Measurements from ENCODE around the gene PNPLA6.
"Not testable (repeated sequence)": the region's sequence is repeated elsewhere in the genome, so short reads cannot be mapped to it uniquely, and the experiment has no call there.

PNPLA6 gene

DNA sequence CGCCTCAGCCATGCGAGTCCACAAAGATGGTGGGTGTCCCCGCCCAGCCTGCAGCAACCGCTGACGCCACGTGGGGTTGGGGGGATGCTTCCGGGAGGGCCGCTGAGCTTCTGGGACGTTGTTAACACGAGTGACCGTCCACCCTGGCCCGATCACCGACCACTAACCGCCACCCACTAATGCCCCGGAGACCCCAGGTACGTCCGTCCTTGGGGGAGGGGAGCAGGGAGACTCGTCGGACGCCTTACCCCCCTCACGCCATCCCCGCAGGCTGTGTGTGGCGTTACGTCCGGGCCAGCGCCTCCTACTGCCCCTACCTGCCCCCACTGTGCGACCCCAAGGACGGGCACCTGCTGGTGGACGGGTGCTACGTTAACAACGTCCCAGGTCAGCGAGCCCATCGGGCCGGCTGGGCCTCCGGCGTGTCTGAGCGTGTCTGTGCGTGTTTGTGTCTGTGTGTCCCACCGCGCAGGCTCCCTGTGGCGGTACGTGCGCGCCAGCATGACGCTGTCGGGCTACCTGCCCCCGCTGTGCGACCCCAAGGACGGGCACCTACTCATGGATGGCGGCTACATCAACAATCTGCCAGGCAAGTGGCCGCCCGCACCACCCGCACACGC is 21.3 kb downstream of the PNPLA6 start:
- no peak for DNase-seq

DNA sequence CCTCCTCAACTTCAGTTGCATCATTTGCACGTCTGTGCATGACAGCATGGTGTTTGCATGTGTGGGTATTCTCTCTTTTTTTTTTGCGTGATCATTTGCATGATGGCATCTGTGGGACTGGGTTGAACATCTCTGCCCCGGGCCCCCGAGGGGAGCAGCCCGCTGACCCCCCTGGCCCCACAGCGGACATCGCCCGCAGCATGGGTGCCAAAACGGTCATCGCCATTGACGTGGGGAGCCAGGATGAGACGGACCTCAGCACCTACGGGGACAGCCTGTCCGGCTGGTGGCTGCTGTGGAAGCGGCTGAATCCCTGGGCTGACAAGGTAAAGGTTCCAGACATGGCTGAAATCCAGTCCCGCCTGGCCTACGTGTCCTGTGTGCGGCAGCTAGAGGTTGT is 23.1 kb downstream of the PNPLA6 start:
- no peak for DNase-seq

DNA sequence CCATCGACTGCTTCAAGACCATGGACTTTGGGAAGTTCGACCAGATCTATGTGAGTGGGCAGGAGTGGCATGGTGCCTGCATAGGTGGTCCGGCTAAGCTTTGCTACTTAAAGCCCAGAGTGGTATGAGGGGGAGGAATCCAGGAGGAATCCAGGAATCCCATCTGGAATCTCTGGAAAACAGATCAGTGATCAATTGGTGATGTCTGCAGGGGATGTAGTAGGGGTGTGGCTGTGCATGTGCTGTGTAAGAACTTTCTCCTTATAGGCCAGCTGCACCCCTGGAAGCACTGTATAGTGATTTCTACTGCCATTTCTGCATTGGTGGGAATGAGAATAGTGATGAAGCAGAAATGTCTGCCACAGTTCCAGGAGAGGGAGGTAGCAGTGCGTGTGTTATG is 23.6 kb downstream of the PNPLA6 start:
- no peak for DNase-seq

DNA sequence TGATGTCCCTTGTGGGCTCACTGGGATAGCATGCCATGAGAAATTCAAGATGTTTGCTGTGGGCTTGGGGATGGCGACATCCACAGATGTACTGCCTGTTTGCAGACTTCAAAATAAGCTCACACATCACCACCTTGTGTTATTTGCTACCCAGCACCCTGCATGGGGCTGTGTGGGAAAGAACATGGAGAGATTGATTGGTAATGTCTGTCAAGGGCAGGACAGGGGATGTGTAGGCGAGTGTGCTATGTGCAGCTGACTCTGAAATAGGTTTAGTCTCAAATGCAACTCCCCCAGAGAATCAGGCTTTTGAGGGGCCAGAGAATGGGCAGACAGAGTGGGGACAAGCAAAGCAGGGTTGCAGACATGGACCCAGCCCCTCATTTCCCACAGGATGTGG is 24.7 kb downstream of the PNPLA6 start:
- DNase-seq = no peak

DNA sequence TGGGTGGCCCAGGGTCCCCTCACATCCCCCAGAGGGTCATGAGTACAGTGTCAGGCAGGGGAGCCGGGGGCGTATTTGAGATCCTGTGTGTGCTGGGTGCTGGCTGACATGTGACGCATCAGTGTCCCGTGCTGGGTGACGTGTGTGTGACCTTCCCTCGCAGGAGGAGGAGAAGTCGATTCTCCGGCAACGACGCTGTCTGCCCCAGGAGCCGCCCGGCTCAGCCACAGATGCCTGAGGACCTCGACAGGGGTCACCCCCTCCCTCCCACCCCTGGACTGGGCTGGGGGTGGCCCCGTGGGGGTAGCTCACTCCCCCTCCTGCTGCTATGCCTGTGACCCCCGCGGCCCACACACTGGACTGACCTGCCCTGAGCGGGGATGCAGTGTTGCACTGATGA is 25.8 kb downstream of the PNPLA6 start:
- DNase-seq = no peak

DNA sequence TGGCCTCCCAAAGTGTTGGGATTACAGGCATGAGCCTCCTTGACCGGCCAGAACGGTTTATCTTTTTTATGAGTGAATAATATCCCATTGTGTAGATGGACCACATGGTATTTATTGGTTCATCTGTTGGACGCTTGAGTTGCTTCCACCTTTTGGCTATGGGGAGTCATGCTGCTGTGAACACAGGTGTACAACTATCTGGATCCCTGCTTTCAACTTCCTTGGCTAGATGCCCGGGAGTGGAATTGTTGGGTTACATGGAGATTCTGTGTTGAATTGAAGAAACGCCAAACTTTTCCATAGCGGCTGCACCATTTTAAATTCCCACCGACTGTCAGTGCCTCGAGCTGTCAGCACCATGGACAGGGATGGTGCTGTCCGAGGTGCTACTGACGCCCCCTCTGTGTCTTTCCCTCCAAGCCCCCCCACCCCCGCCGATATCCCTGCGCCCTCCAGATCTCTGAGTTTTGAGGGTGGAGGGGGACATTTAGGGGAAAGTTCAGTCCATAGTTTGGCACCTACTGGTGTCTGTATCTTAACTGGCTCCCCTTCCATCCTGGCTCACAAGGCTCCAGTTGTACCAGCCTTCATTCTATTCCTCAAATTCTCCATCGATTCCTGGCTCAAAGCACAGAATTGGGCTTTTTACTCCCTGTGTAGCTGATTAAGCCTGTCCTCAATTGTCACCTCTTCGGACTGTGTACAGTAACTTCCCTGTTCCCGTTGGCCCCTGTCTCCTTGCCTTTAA is 27.3 kb downstream of the PNPLA6 start:
- no peak for DNase-seq

DNA sequence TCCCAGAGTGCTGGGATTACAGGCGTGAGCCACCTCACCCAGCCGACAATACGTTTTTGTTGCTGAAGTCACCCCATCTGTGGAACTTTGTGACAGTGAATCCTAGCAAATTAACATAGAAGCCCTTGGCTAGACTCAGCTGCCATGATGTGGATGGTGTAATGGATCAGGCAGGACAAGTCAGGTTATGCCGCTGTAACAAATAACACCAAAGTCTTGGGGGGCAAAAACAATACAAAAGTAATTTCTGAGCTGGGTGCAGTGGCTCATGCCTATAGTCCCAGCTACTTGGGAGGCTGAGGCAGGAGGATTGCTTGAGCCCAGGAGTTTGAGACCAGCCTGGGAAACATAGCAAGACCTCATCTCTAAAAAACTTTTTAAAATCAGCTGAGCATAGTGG is 29.3 kb downstream of the PNPLA6 start:
- DNase-seq = no peak

DNA sequence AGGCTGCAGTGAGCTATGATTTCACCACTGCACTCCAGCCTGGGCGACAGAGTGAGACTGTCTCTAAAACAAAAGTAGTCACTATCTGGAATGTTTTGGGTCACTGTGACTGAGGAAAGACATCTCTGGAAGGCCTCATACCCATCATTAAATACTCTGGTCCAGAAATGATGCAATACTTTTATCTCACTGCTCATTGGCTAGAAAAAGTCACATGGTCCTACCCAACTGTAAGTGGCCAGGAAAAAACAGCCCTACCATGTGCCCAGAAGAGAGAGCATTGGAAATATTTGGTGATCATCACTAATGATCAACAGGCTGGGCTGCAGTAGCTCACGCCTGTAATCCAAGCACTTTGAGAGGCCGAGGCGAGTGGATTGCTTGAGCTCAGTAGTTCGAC is 29.8 kb downstream of the PNPLA6 start:
- no peak for DNase-seq

DNA sequence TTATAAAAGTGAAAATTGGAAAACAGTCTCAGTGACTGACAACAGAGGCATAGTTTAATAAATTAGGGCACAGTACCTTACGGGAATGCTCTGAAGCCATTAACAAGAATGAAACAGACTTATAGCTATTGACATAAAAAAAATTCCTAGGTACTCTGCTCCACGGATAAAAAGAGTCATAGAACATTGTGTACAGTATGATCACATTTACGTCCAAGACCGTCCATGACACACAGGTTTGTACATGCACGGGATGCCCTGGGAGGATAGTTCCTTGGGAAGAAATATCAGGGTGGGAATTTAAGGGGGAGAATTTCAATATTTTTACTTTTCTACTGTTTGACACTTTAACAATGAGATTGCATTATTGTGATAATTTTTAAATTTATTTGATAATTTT is 35.2 kb downstream of the PNPLA6 start:
- DNase-seq = no peak

DNA sequence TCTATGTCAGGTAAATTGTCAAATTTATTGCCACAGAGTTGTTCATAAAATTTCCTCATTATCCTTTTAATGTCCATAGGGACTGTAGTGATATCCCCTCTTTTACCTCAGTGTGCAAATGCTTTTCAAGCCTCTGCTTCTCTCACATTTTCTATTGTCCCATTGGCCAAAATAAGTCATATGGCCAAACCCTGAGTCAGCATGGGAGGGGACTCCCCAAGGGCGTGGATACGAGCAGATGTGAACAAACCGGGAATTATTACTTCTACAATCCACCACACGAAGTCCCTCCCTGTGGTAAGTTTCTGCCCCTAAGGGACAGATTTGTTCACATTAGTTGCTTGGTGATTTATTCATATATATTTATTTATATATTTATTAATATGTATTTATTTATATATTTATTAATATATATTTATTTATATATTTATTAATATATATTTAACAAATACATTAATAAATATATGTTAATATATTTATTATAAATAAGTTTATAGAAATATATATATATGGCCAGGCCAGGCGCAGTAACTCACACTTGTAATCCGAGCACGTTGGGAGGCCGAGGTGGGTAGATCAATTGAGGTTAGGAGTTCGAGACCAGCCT is 40.0 kb downstream of the PNPLA6 start:
- peak in 1 of 2 donors; percentile 29 for DNase-seq

DNA sequence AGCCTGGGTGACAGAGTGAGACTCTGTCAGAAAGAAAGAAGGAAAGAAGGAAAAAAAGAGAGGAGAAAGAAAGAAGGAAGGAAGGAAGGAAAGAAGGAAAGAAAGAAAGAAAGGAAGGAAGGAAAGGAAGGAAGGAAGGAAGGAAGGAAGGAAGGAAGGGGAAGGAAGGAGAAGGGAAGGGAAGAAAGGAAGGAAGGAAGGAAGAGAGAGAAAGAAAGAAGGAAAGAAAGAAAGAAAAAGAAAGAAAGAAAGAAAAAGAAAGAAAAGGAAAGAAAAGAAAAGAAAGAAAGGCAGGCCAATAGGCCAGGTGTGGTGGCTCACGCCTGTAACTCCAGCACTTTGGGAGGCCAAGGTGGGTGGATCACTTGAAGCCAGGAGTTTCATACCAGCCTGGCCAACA is 41.9 kb downstream of the PNPLA6 start:
- not testable (repeated sequence) for DNase-seq

DNA sequence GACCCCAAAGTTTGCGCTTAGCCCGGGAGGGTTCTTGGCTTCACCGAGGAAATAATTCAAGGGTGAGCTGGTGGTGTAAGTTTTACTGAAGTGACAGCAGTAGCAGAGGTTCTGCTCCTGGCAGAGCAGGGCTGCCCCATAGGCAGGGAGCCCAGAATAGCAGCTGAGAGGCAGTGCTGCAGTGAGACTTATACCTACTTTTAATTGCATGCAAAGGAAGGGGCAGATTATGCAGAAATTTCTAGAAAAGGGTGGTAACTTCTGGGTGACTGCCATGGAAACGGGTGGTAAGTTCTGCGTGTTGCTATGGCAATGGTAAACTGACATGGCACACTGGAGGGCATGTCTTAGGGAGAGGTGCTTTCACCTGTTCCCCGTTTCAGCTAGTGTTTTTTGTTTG is 42.6 kb downstream of the PNPLA6 start:
- no peak for DNase-seq

DNA sequence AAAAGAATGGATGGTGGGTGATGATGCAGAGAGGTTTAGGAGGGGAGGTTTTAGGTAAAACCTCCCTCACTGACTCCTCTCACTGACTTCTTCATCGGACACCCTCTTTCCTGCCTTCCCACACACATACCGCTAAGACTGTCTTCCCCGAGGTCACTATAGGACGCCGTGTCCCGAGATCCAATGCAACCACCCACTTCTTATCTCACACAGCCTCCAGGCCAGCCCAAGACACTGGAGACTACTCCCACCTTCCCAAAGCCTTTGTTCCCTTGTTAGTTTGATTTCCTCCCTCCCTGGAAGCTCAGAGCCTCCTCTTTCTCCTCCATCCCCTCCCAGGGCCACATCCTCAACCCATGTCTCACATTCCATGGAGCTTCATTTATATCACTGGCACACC is 43.7 kb downstream of the PNPLA6 start:
- no peak for DNase-seq

DNA sequence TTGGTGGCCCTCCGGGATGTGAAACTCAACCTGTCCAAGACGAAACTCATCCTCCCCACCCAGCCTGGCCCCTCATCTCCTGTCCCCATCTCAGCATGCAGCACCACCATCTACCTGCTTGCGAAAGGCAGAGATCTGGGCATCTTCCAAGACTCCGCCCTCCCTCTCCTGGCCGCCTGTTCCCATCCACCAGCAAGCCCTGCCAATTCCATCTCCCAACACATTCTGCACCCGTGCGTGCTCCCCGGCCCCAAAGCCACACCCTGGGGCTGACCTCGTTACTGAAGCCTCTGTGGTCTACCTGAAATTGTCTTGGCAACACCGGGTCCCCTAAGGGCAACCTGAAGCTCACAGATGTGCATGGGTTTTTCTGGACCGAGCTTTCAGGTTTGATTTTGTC is 46.9 kb downstream of the PNPLA6 start:
- DNase-seq = no peak

DNA sequence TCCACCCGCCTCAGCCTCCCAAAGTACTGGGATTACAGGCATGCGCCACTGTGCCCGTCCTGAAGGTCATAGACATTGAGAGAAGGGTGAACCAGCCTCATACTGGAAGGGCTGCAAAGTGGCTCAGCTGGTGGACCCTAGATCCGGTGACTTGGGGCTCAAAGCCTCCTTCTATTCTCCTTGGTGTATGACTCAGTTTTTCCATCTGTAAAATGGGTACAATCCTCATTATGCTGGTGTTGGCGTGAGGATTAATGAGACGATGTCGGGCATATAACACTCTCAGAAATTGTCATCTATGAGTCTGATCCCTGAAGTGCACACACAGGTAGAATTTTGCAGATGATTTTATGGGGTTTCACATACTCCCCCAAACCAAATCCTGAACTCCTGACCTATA is 54.3 kb downstream of the PNPLA6 start:
- no peak for DNase-seq

DNA sequence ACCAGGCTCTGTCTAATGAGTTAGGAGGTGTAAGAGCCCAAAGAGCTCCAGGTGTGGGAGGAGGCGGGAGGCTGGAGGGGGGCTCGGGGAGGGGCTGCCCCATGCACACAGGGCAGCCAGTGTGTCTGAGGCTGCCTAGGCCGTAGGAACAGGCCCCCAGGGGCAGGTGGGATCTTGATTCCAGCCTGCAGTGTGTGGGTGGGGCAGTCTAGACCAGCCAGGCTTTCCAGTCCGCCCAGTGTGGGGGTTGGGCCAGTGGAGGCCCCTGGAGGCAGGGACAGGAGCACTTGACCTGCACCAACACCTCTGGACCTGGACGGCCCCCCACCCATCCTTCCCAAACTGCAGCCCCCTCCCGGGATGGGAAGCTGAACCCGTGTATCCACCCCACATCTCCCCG is 54.7 kb downstream of the PNPLA6 start:
- no peak for DNase-seq

DNA sequence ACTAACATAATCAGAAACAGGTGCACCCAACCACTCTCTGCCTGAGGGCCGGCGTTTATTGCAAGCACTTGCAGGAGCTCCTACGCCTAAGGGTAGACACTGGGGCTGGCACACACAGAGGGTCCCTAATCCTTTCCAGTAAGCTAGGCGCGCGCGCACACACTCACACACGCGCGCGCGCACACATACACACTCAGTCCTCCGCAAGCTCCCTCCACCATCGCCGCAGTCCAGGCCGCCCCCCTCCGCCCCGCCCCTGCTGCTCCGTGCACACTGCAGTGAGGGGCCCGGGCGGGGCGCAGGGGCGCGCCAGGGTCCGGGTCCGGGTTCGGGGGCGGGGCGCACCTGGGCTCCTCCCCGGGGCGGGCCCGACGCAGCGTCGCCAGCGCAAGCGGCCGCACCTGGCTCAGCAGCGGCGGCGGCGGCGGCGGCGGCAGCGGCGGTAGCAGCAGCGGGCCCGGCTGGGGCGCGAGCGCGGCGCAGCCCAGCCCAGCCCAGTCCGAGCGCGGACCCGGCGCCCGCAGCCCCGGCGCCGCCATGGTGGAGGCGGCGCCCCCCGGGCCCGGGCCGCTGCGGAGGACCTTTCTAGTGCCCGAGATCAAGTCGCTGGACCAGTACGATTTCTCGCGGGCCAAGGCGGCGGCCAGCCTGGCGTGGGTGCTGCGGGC is 60.1 kb downstream of the PNPLA6 start, which contains the start of gene CAMSAP3:
TSS of gene CAMSAP3 (plus strand) at position 398 of the 668 bp plus-strand sequence. CDS start at position 538, 140 bp downstream.
- peak; percentile 33 to 40 for DNase-seq

DNA sequence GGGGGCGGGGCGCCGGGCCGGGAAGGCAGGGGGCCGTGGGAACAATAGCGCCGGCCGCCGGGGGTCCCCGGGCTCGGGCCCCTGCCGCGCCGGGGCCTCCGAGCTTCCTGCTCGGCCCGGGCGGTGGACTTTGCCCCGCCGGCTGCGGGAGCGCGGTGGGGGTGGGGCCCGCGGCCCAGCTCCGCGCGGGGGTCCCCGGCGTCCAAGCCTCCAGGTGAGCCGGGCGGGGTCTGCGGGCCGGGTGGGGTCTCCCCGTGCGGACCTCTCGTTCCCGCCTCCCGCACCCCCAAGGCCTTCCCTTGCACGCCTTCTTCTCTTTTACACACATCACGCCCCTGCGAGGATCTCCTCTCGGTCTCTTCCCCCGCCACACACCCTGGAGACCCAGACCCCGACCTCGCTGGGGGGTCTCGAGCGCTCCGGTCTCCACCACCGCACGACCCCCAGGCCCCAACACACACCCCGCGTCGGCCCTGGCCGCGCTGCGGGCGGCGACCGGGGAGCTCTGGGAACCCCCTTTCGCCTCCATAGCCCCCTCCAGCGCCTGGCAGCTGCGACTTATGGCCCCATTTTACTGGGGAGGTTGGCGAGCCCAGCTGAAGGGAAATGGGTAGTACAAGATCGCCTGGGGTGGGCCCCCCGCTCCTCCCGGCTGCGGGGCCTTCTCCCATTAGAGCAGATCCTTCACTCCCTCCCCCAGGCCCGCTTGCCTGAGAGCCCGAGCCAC is 60.9 kb downstream of the PNPLA6 start:
- DNase-seq = no peak

DNA sequence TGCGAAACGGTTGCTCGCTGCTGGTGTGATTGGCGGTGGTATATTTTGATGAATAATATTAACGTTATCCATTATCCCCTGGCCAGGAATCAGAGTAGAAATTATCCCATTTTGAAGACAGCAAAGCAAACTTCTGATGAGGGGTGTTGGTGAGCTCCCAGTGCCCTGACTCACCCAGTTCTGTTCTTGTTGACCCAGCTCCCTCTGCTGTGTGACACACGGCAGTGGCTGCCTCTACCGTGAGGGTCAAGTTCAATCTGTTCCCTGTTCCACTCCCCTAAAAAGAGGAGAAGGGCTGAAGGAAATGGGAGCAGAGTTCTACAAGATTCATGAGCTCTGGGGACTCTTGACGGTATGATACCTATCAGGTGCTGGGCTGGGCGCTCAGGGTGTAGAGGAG is 62.2 kb downstream of the PNPLA6 start:
- no peak for DNase-seq

DNA sequence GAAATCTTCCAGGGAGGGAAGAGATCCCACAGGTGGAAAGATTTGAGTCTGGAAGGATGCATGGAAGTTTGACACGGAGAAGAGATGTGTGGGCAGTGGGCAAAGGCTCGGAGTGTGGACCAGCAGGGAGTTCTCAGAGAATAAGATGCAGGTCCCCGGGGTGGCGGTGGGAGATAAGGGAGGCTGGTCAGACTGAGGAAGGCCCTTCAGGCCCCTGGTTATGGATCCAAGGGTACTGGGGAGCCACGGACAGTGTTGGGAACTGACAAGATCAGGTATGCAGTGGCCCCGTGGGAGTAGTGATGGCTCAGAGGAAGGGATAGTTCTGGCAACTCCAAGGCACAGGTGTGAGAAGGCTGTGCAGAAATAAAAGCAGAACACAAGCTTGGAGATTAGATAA is 62.7 kb downstream of the PNPLA6 start:
- DNase-seq = no peak

DNA sequence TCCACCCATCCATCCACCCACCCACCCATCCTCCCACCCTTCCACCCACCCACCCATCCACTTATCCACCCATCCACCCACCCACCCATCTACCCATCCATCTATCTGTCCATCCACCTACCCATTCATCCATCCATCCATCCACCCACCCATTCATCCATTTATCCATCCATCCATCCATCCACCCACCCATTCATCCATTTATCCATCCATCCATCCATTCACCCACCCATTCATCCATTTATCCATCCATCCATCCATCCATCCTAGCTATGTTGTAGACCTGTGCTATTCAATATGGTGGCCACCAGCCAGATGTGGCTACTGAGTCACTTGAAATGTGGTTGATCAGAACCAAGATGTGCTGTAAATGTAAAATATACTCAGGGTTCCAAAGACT is 65.2 kb downstream of the PNPLA6 start:
- DNase-seq = no peak

DNA sequence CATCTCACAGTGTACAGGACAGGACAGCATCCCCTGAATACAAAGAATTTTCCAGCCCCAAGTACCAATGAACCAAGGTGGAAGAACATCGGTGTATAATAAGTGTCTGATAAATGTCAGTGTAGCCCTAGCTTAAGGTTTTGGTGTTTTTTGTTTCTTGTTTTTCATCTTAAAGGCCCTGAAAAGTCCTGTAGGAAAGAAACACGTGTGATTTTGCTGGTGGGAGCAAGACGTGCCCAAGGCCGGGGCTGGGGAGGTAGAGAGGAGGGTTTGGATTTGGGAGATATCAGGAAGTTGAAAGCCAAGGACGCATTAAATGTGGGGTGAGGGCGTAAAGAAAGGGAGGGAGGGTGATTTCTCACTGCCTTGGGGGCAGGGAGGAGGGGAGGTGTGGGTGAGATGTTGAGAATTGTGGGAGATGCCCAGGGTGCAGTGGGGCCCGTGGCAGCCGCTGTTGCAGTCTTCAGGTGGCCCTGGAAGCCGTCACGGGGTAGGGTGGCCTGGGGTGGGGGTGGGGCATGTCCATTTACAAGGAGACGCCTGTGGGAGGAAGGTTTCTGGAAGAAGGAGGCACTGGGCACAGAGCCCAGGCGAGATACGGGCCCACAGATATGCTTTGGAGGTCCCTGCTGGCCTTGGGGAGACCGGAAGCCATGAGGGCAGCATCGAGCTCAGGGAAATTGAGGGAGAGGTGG is 66.9 kb downstream of the PNPLA6 start:
- DNase-seq = no peak
